Astrocyte (in vitro differentiated cells and primary cell): Measurements from ENCODE around the gene SUN3.

Source experiments
- EZH2 ChIP-seq: IDR thresholded peaks from 2 replicates; pipeline ENCODE4 v1.6.1; 2012; ENCODE audit warnings: mild to moderate bottlenecking, low read length, inconsistent platforms; ENCODE audit not compliant: insufficient read depth
- TF ChIP-seq, protein P1 (sequence below): IDR thresholded peaks from 2 replicates; pipeline ENCODE4 v1.5.1; 2011; ENCODE audit warnings: low read depth, mild to moderate bottlenecking, inconsistent platforms, low read length, moderate library complexity; ENCODE audit not compliant: insufficient read depth

DNA sequence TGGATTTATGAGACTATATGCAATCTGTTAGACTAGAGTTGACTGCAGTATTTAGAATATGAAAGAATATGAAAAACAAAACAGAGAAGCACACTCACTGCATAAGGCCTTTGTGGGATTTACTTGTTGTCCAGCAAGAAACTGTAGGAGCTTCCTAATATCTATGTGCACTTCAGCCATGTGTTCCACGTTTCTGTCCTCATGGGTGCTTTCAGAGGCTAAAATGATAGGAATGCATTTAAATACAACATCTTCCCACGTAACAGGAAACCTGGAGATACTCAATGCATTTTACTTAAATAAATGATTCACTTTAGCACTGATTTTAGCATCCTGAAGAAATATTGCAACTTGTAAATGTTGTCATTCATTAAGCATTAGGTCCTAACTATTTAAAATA lies 61.2 kb downstream of the SUN3 start:
- TF ChIP-seq, protein P1, sequence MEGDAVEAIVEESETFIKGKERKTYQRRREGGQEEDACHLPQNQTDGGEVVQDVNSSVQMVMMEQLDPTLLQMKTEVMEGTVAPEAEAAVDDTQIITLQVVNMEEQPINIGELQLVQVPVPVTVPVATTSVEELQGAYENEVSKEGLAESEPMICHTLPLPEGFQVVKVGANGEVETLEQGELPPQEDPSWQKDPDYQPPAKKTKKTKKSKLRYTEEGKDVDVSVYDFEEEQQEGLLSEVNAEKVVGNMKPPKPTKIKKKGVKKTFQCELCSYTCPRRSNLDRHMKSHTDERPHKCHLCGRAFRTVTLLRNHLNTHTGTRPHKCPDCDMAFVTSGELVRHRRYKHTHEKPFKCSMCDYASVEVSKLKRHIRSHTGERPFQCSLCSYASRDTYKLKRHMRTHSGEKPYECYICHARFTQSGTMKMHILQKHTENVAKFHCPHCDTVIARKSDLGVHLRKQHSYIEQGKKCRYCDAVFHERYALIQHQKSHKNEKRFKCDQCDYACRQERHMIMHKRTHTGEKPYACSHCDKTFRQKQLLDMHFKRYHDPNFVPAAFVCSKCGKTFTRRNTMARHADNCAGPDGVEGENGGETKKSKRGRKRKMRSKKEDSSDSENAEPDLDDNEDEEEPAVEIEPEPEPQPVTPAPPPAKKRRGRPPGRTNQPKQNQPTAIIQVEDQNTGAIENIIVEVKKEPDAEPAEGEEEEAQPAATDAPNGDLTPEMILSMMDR: no peak
- TF ChIP-seq EZH2: no peak
